Upper lobe of left lung (tissue), 4 donors: Measurements from ENCODE around the gene CTSH.

Source experiments
- CTCF ChIP-seq, 6 experiments: fragments of 450-650 bp in 4 of 6; fragments of 200-600 bp in 2 of 6; sonication (generic) in 2 of 6; IDR thresholded peaks; one replicate each; pipeline ENCODE4 v1.5.1; 2016 to 2019; ENCODE audit warnings: antibody characterized with exemption in 6 of 6
- POLR2A ChIP-seq, 4 donors: fragments of 450-650 bp; IDR thresholded peaks; one replicate each; pipeline ENCODE4 v1.5.1; 2016 to 2017; ENCODE audit warnings: antibody characterized with exemption in 4 of 4, mild to moderate bottlenecking in 2 of 4

GRCh38 chr15:78925956-78926743 lies 18.7 kb downstream of the CTSH start:
- TF ChIP-seq POLR2A (IDR thresholded peaks at IDR 0.05): no peak
- no peak for TF ChIP-seq CTCF (IDR thresholded peaks at IDR 0.05)
